Activated T-cell treated with anti-CD3 and anti-CD28 coated beads for 48 hours (primary cell): Measurements from ENCODE around the gene SIK1.

ENCODE experiments used
- DNase-seq: peaks from one replicate; pipeline ENCODE4 v3.0.0-alpha.2; 2020; ENCODE audit warnings: low read depth

SIK1 gene

DNA sequence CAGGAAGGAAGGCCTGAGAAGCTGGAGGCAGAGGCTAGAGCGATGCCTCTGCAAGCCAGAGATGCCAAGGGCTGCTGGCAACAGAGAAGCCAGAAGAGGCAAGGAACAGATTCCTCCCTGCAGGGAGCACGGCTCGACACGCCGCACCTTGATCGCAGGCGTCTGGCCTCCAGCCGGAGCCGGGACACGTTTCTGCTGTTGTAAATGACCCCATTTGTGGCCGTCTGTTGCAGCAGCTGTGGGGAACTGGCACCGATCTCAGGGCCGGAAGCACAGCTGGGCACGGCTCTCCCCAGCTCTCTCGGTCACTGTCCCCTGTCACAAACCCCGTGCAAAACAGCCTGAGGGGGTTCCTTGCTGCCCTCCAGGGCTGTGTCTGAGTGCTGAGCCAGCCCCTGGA is 59.6 kb downstream of the SIK1 start:
- DNase-seq: no peak

DNA sequence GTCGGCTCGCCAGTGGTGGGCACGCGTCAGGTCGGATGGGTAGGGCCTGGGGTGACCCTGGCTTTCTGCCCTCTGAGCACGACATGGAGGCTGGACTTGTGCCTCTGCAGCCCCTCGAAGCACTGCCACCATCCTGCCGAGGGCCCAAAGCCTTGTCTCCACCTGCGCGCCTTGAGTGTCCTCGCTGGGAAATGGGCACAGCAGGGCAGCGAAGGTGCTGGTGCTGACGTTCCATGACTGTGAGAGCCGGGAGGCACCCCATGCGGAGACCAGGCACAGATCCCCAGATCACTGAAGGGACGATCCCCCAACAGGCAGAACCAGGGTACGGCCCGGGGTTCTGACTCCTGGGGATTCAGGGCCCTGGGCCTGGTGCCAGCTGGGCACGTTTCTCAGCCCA is 60.3 kb downstream of the SIK1 start:
- no peak for DNase-seq

GRCh38 chr21:43365611-43366426 is 61.1 kb downstream of the SIK1 start:
- no peak for DNase-seq

DNA sequence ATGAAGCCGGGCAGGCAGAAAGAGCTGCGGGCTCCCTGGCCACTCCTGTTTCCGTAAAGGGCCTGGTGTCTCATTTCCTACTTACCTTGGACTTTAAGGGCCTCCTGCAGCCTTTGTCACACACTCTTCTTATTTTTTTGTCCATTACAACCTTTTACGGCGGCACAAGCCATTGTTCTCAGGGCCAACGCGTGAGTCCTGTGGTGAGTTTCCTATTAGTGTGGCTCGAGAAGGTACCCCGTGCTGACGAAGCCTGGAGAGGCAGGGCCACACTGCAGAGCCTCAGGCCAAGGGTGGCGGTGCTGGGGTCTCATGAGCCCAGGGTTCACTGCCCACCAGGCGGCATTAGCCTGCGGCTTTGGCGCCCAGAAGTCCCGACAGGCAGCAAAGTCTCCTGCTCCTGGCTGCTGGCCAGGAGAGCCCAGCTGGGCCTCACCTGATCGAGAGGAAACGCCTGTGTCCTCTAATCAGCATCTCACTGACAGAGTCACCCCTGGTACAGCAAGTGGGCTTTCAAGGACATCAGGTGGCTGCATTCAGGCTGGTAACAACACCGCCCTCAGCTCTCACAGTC is 62.0 kb downstream of the SIK1 start:
- no peak for DNase-seq
